Islet precursor cell (in vitro differentiated cells): Measurements from ENCODE around the gene ZAP70.

Experiments used
- DNase-seq: peaks from one replicate; pipeline ENCODE4 v3.0.0-alpha.2; 2018

ZAP70 gene

DNA sequence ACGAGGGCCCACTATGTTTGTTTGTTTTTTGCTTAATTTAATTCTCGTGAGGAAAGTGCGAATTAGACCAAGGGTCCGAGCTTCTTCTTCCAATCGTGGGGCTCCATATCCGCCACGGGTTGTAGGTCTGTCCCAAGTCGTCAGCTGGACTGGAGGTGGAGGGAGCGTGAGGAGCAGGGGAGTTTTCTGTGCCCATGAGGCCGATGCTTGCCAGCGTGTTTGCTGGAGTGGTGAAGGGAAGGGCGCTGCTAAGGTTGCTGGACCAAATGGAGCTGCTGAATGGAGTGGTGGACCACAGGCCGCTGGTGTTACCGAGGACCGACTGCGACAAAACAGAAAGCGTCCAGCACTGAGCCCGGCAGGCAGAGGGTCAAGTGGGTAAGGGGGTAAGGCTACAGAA lies 43.7 kb downstream of the ZAP70 start:
- peak; percentile 35 for DNase-seq

DNA sequence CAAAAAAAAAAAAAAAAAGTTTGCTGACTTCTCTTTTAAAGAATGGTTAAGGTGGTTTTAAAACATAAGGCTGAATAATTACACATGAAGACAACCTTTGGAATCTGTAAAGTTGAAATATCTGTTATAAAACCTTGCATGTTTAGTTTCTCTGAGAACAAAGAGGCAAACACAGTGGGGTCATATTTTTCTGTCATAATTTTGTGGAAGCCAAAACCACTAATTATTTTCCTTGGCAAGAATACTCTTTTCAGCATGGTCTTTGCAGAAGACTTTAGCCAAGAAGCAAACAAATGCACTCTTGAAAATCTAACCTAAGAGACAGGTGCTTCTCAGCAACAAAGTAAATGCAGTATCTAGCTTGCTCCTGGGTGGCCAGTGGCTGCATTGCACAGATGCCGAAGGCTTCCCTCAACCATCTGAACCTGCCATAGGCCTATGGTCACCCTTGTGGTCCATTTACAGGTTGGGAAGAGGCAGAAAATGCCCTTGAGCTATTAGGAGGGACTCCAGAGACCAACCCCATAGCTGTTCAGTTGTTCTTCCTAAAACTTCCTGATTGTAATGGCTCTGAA lies 44.8 kb downstream of the ZAP70 start:
- DNase-seq = no peak

DNA sequence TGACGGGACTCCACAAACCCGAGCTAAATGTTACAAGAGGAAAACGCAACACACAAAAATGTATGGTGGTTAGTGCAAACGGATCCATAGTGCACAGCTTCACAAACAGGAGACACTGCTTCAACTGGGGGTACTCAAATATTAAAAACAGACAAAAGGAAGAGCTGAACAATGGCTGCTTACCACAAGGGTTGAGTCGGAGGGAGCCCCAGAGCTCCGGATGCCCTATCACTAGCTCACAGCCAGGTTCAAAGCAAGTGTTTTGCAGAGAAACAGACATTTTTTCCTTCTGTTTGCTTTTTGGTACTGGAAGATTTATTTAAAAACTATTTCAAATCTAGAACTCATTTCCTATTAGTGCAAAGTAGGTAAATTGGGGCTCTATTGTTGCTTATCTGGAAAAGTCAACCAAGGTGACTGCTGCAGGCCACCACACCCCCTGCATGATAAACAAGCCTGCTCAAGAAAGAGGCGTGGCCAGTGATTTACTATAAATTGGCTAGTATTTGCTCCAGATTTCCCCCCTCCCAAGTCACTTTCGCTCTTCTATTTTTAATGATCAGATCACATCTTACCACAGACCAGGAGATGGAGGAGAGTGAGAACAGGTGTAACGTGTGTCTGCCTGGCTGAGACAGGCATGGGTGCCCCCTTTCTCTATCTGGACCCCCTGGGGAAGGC lies 46.5 kb downstream of the ZAP70 start:
- no peak for DNase-seq

DNA sequence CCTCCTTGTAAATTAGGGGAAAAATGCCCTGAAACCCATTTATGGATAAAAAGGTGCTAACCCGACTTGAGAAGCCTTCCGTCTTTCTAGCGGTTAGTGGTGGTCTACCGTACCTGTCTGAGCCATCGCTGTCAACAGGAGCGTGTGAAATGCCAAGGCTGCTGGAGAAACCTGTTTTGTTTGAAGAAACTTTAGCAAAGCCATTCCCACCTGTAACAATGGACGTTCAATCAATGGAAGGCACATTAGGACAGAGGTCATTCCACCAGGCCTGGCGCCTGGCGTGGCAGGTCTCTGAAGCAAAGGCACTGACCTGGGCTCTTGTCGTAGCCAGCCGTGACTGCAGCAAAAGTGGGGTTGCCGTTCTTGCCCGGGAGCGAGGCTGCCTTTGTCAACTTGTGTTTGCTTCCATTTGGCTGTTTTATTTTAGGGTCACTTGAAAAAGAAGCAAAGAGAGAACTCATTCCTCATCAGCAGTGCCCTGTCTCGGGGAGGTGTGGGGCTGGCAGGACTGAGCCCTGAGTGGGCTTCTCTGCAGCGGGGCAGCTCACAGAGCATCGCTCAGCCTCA lies 47.2 kb downstream of the ZAP70 start:
- peak; percentile 33 for DNase-seq

DNA sequence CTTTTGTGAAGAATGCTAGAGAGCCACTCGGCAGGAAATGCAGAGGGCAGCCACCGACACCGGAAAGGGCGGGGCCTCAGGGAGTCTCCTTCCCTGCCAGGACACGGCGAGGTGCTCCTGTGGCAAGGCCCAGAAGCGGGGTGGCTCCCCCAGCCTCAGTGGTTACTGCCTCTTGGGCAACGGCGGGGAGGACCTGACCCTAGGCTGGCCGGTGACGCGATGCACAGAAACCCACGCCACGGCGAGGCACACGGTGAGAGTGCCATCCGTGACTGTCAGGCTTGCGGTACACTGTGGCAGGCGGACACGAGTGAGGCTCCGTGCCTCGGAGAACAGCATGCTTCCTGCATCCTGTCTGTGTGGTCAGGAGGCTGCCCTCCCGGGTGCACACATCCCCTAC lies 47.8 kb downstream of the ZAP70 start:
- DNase-seq = peak; percentile 37

DNA sequence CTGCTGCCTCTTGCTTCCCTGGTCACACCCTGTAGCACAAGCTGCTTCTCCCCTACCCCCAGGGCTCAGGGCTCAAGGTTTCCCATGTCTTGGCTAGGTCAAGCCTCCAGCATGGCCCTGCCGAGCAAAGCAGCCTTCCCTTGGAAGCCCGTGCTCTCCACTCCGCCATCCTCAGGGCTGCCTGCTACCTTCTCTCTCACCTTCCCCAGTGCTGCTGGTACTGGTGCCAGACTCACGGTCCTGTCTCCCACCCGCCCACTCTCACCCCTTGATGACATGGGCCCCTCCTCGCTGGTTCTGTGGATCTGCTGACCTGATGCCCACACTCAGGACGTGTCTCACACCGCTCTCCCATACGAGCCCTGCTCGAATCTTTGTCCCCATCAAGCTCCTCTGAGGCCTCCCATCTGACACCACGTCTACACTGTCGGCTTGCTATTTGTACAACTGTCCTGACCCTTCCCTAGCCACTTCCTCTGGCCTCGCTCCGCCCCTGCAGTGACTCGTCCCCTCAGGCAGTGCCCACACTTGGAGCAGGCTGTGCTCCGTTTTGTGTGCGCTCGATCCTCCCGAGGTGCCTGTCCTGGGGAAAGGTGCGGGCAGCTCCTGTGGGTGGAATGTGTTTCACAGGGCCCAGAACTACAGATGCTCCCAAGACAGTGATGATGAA lies 49.9 kb downstream of the ZAP70 start:
- DNase-seq = peak; percentile 75

DNA sequence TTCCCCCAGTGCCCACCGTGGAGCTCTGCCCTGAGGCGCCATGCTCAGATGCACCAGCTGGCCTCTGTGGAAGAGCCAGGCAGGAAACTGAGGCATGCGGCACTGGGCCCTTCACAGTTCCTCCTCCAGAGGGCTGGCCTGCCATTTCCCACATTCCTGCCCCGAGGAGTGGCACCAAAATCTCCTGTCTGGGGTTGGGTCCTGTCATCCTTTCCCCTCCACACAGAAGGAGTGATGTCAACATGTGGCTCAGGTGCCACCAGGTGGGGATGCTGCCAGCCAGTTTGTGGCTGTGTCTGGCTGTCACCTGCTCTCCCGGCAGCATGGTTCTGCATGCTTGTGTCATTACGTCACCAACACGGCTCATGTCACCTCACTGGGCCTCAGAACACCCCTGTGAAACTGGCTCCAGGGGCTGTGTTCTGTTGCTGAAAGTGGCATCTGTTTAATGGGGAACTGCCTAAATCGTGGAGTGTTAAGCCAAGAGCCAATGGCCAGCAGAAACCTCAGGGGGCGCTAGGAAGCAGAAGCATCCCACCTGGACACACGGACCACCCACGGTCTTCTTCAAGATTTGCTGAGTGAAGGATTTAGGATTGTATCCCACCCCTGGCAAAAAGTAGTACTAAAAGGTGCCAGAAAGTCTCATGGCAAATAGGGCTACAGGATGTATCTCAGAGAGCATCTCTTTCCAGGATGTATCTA lies 51.3 kb downstream of the ZAP70 start:
- DNase-seq = peak; percentile 52

DNA sequence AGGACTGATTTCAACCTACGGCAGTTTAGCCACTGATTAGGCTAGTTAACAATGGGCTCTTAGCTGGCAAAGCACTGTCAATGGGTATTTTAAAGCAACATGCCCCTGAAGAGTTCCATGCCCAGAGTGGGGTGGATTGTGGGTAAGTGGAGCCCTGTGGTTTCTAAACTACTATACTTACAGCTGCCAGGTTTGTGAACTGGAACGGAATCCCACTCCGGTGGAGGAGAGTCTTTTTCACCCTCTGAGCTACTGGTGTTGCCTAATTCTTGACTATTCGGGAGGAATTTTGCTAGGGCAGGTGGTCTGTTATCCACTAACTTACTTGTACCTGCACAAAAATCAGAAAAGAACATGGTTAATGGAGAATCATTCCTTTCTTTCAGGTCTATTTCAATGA lies 52.6 kb downstream of the ZAP70 start:
- DNase-seq = no peak

DNA sequence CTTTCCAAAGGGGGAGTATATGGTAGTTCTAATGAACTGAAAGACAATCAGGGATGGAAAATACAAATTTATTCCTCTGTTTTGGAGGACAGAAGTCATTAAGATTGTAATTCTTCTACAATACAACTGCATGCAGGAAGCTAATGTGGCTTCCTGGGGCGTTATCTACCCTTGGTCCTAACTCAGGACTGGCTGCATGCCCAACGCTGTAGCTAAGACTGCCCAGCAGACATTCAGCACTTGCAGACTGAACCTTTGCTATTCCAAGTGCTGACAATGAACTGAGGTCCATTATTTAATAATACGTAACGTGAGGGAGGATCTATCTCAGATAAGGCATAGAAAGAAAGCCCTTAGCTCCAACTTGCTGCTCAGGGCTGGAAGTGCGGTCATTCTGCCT lies 53.2 kb downstream of the ZAP70 start:
- no peak for DNase-seq

DNA sequence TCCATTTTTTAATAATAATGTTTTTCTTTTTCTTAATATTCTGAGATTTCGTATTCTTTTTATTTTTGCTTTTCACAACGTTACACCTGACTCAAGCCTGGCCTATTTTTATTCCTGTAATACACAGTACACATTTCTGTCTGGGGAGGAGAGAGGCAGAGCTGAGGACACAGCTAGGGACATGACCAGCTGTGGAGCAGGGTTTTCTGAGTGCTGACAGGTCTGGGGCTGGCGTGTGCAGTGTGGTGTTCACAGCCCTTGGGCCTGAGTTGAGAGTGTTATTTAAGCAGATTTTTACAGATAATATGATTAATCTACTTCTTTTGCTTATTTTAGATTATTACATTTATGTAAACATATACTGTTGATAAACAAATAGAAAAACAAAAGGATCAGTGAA lies 55.9 kb downstream of the ZAP70 start:
- DNase-seq = no peak

DNA sequence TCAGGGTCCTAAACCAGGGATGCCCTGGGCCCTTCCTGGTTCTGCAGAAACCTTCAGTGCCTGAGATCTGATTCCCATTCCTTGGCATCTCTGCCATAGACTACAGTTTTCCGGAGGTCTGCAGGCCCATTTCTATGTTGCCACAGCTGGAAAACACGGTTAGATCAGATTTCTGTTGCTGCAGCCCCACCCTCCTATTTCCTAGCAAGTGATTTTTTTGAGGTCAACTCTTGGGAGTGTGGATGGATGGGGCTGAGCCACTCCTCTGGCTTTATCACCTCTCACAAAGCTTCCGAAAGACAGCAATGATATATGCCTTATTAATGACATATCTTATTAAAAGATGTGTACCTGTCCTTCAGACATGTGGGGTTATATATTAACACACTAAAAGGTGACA lies 56.3 kb downstream of the ZAP70 start:
- no peak for DNase-seq

DNA sequence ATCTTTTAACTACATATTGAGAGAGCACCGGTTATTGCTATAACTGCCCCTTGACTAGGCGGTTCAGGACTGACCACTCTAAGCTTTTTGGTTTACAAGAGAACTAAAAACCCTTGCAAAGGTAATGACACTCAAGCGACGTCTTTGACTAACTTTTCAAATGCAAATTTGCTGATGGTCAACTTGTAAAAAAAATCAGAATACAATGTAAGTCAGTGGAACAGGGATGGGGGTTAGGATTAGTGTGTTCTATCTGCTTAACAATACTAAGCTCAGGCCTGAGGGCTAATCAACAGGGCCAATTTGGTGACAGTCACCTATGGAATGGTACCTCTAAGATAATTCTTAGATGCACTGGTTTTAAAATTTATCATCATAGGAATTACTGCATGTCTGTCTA lies 57.1 kb downstream of the ZAP70 start:
- no peak for DNase-seq

DNA sequence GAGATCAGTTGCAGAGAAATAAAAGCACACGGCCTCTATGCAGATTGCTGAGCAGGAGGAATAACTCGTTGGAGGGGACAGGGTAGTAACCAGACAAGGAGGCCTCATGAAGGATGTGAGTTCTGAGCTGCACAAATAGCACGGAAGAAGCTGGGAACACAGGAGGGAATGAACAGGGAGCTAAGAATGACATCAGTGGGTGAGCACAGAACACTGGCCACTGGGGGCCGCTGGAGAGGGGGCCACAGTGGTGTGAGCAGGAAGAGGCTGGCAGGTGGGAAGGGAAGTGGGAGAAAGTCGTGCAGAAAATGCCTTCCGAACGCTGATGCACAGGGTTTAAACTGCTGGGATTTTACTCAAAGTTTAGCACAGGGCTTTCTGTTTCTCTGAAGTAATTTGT lies 61.0 kb downstream of the ZAP70 start:
- peak; percentile 76 for DNase-seq

DNA sequence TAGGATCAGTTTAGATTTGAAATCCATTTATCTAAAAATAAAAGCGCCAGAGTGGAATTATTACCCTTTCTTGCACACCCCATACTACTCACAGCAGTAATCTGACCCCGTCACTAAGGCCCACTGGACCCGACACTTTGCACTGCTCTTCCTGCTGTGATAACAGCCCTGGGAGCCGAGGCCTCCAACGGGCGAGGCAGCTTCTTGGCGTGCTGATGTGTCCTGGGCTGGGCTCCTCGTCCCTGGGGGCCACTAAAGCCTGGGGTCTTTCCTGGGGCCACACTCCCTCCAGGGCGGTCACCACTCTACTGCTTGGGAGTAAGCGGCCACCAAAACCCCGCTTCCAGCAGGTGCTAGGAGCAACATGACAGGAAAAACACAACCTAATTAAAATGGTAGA lies 61.7 kb downstream of the ZAP70 start:
- no peak for DNase-seq

DNA sequence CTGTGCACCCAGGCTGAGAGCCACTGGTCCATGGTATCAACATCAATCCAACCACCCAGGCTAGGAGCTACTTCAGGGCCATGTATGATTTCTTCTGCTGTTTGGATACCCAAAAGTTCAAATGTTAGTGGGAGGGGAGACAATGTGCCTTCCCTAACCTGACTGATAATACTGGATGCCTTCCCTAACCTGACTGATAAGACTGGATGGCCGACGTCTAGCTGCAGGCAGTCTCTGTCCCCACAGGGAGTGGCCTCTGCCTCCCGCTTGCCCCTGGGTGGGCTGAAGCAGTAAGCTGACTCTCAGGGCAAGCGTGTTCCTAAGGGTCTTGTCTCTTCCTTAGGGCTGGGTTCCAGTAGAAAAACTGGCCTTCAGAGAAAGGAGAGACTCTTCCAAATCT lies 65.8 kb downstream of the ZAP70 start:
- no peak for DNase-seq

DNA sequence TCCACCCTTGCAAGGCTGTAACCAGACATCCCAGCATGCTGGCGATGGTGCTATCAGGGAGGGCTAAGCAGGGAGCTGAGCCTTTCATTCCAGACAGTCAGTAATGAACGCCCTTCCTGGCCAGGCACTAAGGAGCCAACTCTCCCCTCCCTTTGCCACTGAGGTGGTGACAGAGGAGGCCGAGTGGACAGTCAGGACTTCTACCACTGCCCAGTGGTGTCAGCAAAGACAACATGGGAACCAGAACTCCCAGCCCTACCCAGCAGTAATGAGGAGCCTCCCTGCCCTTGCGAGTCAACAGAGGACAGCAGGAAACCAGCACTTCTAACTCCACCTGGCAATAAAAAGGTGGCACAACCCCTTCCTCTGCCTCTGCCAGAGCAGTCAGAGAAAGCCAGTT lies 68.6 kb downstream of the ZAP70 start:
- DNase-seq = no peak

DNA sequence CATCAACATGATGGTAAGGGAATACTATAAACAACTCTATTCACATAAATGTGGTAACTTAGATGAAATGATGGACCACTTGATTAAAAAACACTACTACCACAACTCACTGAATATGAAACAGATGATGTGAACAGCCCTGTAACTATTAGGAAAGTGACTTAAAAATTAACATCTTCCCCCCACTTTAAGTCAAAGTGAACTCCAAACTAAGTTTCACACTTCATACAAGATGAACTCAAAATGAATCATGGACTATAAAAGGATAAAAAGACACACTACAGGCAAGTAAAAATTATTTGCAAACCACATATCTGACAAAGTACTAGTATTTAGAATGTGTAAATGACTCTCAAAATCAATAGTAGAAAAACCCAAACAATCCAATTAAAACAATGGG lies 71.6 kb downstream of the ZAP70 start:
- DNase-seq = no peak

DNA sequence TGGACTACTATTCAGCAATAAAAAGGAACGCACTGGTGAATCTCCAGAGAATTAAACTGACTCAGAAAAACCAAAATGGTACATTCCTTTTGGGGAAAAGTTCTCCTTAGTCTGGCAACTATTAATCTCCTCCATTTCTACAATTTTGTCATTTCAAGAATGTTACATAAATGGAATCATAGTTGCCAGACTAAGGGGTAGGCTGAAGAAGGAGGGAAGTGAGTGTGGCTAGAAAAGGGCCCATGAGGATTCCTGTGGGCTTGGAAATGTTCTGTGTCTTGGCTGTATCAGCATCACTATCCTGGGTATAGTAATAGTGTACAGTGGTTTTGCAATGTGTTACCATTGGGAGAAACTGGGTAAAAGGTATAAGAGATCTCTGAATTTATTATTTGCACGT lies 72.4 kb downstream of the ZAP70 start:
- no peak for DNase-seq

DNA sequence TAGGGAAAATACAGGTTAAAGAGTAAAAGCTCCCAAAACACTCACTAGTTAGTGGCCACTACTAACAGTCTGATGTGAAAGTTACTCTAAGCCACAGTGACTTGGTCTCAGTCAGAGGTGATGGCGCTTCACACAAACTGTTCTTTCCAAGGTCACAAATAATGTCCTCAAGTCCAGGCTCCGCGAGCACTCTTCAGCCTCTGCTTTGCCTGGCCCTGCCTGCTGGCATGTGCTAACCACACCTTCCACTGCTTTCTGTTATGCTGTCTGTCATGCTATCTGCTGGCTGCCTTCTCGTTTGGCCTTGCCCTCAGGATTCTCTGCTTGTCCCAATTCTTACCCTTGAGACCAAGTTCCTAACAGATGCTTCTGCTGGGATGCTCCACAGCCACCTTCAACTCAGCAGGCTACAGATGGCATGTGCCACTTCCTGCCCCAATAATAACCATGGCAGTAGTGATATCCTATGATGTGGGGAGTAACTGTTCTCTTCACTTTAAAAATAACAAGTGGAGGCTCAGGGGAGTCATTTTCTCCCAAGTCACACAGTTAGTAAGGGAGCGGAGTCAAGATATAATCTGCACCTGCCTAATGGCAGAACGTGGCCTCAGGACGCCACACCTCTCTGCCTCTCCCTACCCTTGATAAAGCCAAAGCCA lies 75.7 kb downstream of the ZAP70 start:
- no peak for DNase-seq
